Activated CD4-positive, alpha-beta T cell treated with anti-CD3 and anti-CD28 coated beads for 36 hours (primary cell): ENCODE measurements around the gene DHX15. TPM values are rescaled to one million over a fixed set of nuclear protein-coding genes. Genes with fewer than 3 reads are reported as not detected.

Experiments used
- ATAC-seq: fragments of 200-7000 bp; cut with Tn5 transposase; one replicate; pipeline ENCODE4 v1.10.0; 2021; ENCODE audit warnings: mild to moderate bottlenecking, moderate library complexity
- CTCF ChIA-PET: fragments of 350-600 bp; sonication (Branson Sonifier 250); formaldehyde crosslinking; loops from one replicate; lab custom pipeline; 2021; ENCODE audit warnings: antibody characterized with exemption; lab: Charles Lee
- POLR2A ChIA-PET: fragments of 350-600 bp; sonication (Branson Sonifier 250); formaldehyde crosslinking; loops from one replicate; lab custom pipeline; 2021; ENCODE audit warnings: antibody characterized with exemption, inconsistent platforms; lab: Charles Lee
- DNase-seq: peaks from one replicate; pipeline ENCODE4 v3.0.0-alpha.2; 2020
- H3K27ac Mint-ChIP-seq: one replicate; pipeline ENCODE4 v1.8.0; 2021; ENCODE audit warnings: mixed read lengths
- H3K27me3 Mint-ChIP-seq: one replicate; pipeline ENCODE4 v1.8.0; 2021; ENCODE audit warnings: mixed read lengths
- H3K36me3 Mint-ChIP-seq: one replicate; pipeline ENCODE4 v1.8.0; 2021; ENCODE audit warnings: low read depth, mixed read lengths
- H3K4me1 Mint-ChIP-seq: one replicate; pipeline ENCODE4 v1.8.0; 2021; ENCODE audit warnings: mixed read lengths
- H3K4me3 Mint-ChIP-seq: one replicate; pipeline ENCODE4 v1.8.0; 2021; ENCODE audit warnings: mild to moderate bottlenecking, moderate library complexity, mixed read lengths
- H3K9me3 Mint-ChIP-seq: one replicate; pipeline ENCODE4 v1.8.0; 2021; ENCODE audit warnings: low read depth, mixed read lengths
- intact Hi-C, 2 experiments: fragments of 100-400 bp; cut with DNase I in 1 of 2; cut with micrococcal nuclease in 1 of 2; formaldehyde crosslinking; loops; one replicate each; pipeline versions ENCODE4 v1.14.2 to v1.15.1; 2022 to 2024; cut with DNase I, micrococcal nuclease
- total RNA-seq, 2 experiments: library from RNA; stranded (reverse); gene quantifications; one replicate each; pipeline ENCODE4 v1.2.3, GENCODE V29; 2021

The DHX15 gene
- total RNA-seq, 2 experiments from 2014 or later, result 201 to 210 TPM

- DNase-seq (no peak), ATAC-seq (no peak)
- ChIA-PET CTCF (interaction anchor here (0.6 to 1.2 kb wide), 4 partner anchors 10 to 730 kb away, joined by 3 read pairs; partner anchors contain the start of gene ZCCHC4), POLR2A (no interaction called here)
- intact Hi-C loops, result loop anchor here (2.0 to 5.0 kb wide), 5 partner anchors 24 to 650 kb away; partner anchors contain the start of gene PI4K2B (in 1 of the 2)
- Mint-ChIP-seq H3K27ac (peak overlapping the region; percentile 99), H3K4me1 (peaks cover 47% of the 10 kb centered on the region), H3K9me3 (no peaks in the 10 kb centered on the region), H3K36me3 (peaks cover 50% of the 10 kb centered on the region), H3K4me3 (peak overlapping the region; percentile 94), H3K27me3 (no peaks in the 10 kb centered on the region)
These were observed 2.0 kb downstream of the DHX15 start for GRCh38 chr4:24582235-24582832.

GRCh38 chr4:24578364-24578763 lies 6.0 kb downstream of the DHX15 start:
- Mint-ChIP-seq H3K9me3 (no peaks in the 10 kb centered on the region), H3K27me3 (no peaks in the 10 kb centered on the region), H3K4me1 (peaks cover 75% of the 10 kb centered on the region), H3K4me3 (no peak overlapping the region), H3K36me3 (peaks cover 79% of the 10 kb centered on the region), H3K27ac (peak overlapping the region; percentile 52)
- ChIA-PET CTCF (interaction anchor here (0.6 to 1.0 kb wide), 2 partner anchors 16 to 309 kb away, joined by 3 to 4 read pairs; no protein-coding TSS in a partner anchor), POLR2A (interaction anchor here (1.0 kb wide), 1 partner anchor 10 kb away, joined by 4 read pairs; no protein-coding TSS in a partner anchor)
- ATAC-seq (no peak), DNase-seq (no peak)
- intact Hi-C loops, result loop anchor here in 1 of 2 experiments (5.0 kb wide), 1 partner anchor 36 kb away; no protein-coding TSS in a partner anchor

GRCh38 chr4:24576276-24576675 lies 8.1 kb downstream of the DHX15 start:
- Mint-ChIP-seq H3K27me3 (no peaks in the 10 kb centered on the region), H3K9me3 (no peaks in the 10 kb centered on the region), H3K27ac (no peak overlapping the region), H3K4me1 (peaks cover 76% of the 10 kb centered on the region), H3K4me3 (no peak overlapping the region), H3K36me3 (peaks cover 77% of the 10 kb centered on the region)
- ATAC-seq (no peak), DNase-seq (no peak)
- intact Hi-C loops, result loop anchor here in 1 of 2 experiments (5.0 kb wide), 1 partner anchor 34 kb away; no protein-coding TSS in a partner anchor
- CTCF ChIA-PET, result interaction anchor here (2.4 kb wide), 1 partner anchor 25 kb away, joined by 8 read pairs; no protein-coding TSS in a partner anchor
- POLR2A ChIA-PET, result no interaction called here

GRCh38 chr4:24574236-24574635 lies 10.1 kb downstream of the DHX15 start:
- Mint-ChIP-seq H3K36me3 (peaks cover 85% of the 10 kb centered on the region), H3K4me3 (no peak overlapping the region), H3K4me1 (peaks cover 83% of the 10 kb centered on the region), H3K27ac (no peak overlapping the region), H3K9me3 (no peaks in the 10 kb centered on the region), H3K27me3 (no peaks in the 10 kb centered on the region)
- intact Hi-C loops, result no loop called here
- POLR2A ChIA-PET, result interaction anchor here (1.0 to 1.1 kb wide), 2 partner anchors 10 to 20 kb away, joined by 4 to 5 read pairs; partner anchors contain the start of gene DHX15
- CTCF ChIA-PET, result interaction anchor here (1.0 to 2.4 kb wide), 2 partner anchors 15 to 23 kb away, joined by 3 to 8 read pairs; no protein-coding TSS in a partner anchor
- no peak for DNase-seq
- ATAC-seq, result no peak

GRCh38 chr4:24573582-24573981 lies 10.8 kb downstream of the DHX15 start:
- CTCF ChIA-PET, result interaction anchor here (1.2 kb wide), 1 partner anchor 85 kb away, joined by 3 read pairs; no protein-coding TSS in a partner anchor
- intact Hi-C loops, result loop anchor here in 1 of 2 experiments (2.0 kb wide), 1 partner anchor 57 kb away; no protein-coding TSS in a partner anchor
- DNase-seq (no peak), ATAC-seq (no peak)
- Mint-ChIP-seq H3K27ac (peak overlapping the region; percentile 58), H3K4me3 (no peak overlapping the region), H3K4me1 (peaks cover 82% of the 10 kb centered on the region), H3K9me3 (no peaks in the 10 kb centered on the region), H3K27me3 (no peaks in the 10 kb centered on the region), H3K36me3 (peaks cover 84% of the 10 kb centered on the region)
- POLR2A ChIA-PET, result interaction anchor here (1.0 to 1.1 kb wide), 2 partner anchors 11 to 20 kb away, joined by 4 to 5 read pairs; partner anchors contain the start of gene DHX15

- Mint-ChIP-seq H3K4me1 (peaks cover 77% of the 10 kb centered on the region), H3K4me3 (peak overlapping the region; percentile 33), H3K27me3 (no peaks in the 10 kb centered on the region), H3K27ac (peak overlapping the region; percentile 48), H3K9me3 (no peaks in the 10 kb centered on the region), H3K36me3 (peaks cover 80% of the 10 kb centered on the region)
- ATAC-seq (peak; percentile 81), DNase-seq (no peak)
- CTCF ChIA-PET, result interaction anchor here (0.9 kb wide), 1 partner anchor 117 kb away, joined by 3 read pairs; no protein-coding TSS in a partner anchor
- intact Hi-C loops, result no loop called here
- POLR2A ChIA-PET, result interaction anchor here (1.0 to 1.2 kb wide), 2 partner anchors 13 to 14 kb away, joined by 3 to 5 read pairs; partner anchors contain the start of gene DHX15
These were observed 13.6 kb downstream of the DHX15 start for GRCh38 chr4:24570574-24571236.

- ATAC-seq (peak; percentile 51), DNase-seq (no peak)
- peak overlapping the region; percentile 48 for H3K27ac Mint-ChIP-seq
- H3K4me3 Mint-ChIP-seq, result no peak overlapping the region
- intact Hi-C loops, result no loop called here
- no peaks in the 10 kb centered on the region for H3K9me3 Mint-ChIP-seq
- H3K4me1 Mint-ChIP-seq, result peaks cover 77% of the 10 kb centered on the region
- ChIA-PET CTCF (no interaction called here), POLR2A (interaction anchor here (1.0 kb wide), 1 partner anchor 14 kb away, joined by 5 read pairs; the partner anchor contains the start of gene DHX15)
- H3K36me3 Mint-ChIP-seq, result peaks cover 80% of the 10 kb centered on the region
- no peaks in the 10 kb centered on the region for H3K27me3 Mint-ChIP-seq
These were observed 14.2 kb downstream of the DHX15 start for GRCh38 chr4:24570172-24570571.

- DNase-seq, result no peak
- Mint-ChIP-seq H3K36me3 (peaks cover 82% of the 10 kb centered on the region), H3K4me1 (peaks cover 81% of the 10 kb centered on the region), H3K9me3 (no peaks in the 10 kb centered on the region), H3K27me3 (no peaks in the 10 kb centered on the region), H3K27ac (peak overlapping the region; percentile 4), H3K4me3 (no peak overlapping the region)
- ChIA-PET CTCF (no interaction called here), POLR2A (interaction anchor here (0.7 to 1.0 kb wide), 2 partner anchors 15 to 312 kb away, joined by 3 to 5 read pairs; partner anchors contain the start of gene DHX15)
- intact Hi-C loops, result no loop called here
- ATAC-seq, result no peak
These were observed 14.7 kb downstream of the DHX15 start for GRCh38 chr4:24569662-24570061.

GRCh38 chr4:24568425-24568824 lies 15.9 kb downstream of the DHX15 start:
- ATAC-seq (no peak), DNase-seq (no peak)
- POLR2A ChIA-PET, result interaction anchor here (0.7 kb wide), 1 partner anchor 10 kb away, joined by 4 read pairs; no protein-coding TSS in a partner anchor
- Mint-ChIP-seq H3K4me3 (no peak overlapping the region), H3K27me3 (no peaks in the 10 kb centered on the region), H3K4me1 (peaks cover 78% of the 10 kb centered on the region), H3K36me3 (peaks cover 82% of the 10 kb centered on the region), H3K27ac (no peak overlapping the region), H3K9me3 (no peaks in the 10 kb centered on the region)
- CTCF ChIA-PET, result interaction anchor here (0.7 to 4.1 kb wide), 6 partner anchors 11 to 411 kb away, joined by 3 to 20 read pairs (median 4); no protein-coding TSS in a partner anchor
- intact Hi-C loops, result no loop called here

GRCh38 chr4:24565054-24565453 lies 19.3 kb downstream of the DHX15 start:
- Mint-ChIP-seq H3K4me3 (no peak overlapping the region), H3K27me3 (no peaks in the 10 kb centered on the region), H3K27ac (no peak overlapping the region), H3K36me3 (peaks cover 76% of the 10 kb centered on the region), H3K4me1 (peaks cover 70% of the 10 kb centered on the region), H3K9me3 (peaks cover 2% of the 10 kb centered on the region)
- DNase-seq (no peak), ATAC-seq (no peak)
- ChIA-PET CTCF (interaction anchor here (4.1 kb wide), 1 partner anchor 13 kb away, joined by 20 read pairs; no protein-coding TSS in a partner anchor), POLR2A (interaction anchor here (0.8 kb wide), 1 partner anchor 19 kb away, joined by 3 read pairs; the partner anchor contains the start of gene DHX15)
- intact Hi-C loops, result no loop called here
